Measurements from ENCODE around the gene TMEM60. TPM values are rescaled to one million over a fixed set of nuclear protein-coding genes. Genes with fewer than 3 reads are reported as not detected.

The TMEM60 gene
- total RNA-seq, 3 donors from 2014 or later (not counting 1 experiment from before 2014, with no cell fraction given), result 3.4 to 5.2 (median 3.9) TPM

DNA sequence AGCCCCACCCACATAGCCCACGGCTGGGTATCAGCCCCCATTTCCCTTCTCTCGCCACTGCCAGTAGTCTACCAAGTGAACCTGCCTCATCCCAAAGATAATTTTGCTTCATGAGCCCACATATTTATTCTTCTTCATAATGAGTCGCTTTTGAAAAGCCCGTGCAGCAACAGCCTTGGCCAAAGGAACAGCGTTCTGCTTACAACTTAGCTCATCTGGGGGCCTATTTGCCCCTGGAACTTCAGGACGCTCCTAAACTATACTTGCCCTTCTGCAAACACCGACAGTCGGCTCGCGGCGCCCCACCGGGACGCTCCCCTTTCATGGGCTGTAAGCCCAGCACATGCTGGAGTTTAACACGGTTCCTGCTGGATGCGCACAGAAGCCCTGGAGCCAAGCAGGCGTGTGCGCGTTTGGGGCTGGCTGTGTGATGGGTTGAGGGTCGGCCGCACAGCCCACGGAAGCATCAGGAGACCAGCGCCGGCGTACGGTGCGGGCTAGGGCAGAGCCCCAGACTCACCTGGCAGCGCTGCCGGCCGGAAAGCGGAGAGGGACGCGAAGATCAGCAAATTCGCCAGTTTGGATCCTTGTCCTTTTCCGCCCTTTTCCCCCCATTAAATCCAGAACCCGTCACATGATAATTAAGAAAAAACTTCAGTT, 370 bp downstream of the TMEM60 start:
- no peaks in the 10 kb centered on the region for H3K36me3 ChIP-seq (ENCODE audit: control insufficient read depth, insufficient read depth, low read length)
- Mint-ChIP-seq H3K4me3 (peak overlapping the region; percentile 98), H3K27ac (peak overlapping the region; percentile 92 to 96), H3K9me3 (no peaks in the 10 kb centered on the region), H3K36me3 (no peaks in the 10 kb centered on the region), H3K4me1 (peaks cover 57 to 69% of the 10 kb centered on the region in 2 donors), H3K27me3 (ENCODE audit: low read depth in 2 of 2) (no peaks in the 10 kb centered on the region)
- intact Hi-C loops (cut with micrococcal nuclease), result loop anchor here (2.0 to 5.0 kb wide), 2 partner anchors 101 to 261 kb away; partner anchors contain the start of genes PTPN12 and RSBN1L
- no peaks in the 10 kb centered on the region for H3K9me3 ChIP-seq (ENCODE audit: control insufficient read depth, insufficient read depth, low read length)
- ATAC-seq (peak; percentile 30 to 43 (median 35)), DNase-seq (no peak)
- H3K27ac ChIP-seq (ENCODE audit: low read length), result peak overlapping the region; percentile 65
- peaks cover 16% of the 10 kb centered on the region for H3K4me1 ChIP-seq (ENCODE audit: control insufficient read depth, insufficient read depth, low read length)
- no peaks in the 10 kb centered on the region for H3K27me3 ChIP-seq (ENCODE audit: control insufficient read depth, insufficient read depth, low read length)
- WGBS (ENCODE audit: insufficient coverage), result 0% methylated on average over 35 of the region's 35 CpGs
- peak overlapping the region; percentile 88 for H3K4me3 ChIP-seq (ENCODE audit: low read length)
- TF ChIP-seq, protein P1, sequence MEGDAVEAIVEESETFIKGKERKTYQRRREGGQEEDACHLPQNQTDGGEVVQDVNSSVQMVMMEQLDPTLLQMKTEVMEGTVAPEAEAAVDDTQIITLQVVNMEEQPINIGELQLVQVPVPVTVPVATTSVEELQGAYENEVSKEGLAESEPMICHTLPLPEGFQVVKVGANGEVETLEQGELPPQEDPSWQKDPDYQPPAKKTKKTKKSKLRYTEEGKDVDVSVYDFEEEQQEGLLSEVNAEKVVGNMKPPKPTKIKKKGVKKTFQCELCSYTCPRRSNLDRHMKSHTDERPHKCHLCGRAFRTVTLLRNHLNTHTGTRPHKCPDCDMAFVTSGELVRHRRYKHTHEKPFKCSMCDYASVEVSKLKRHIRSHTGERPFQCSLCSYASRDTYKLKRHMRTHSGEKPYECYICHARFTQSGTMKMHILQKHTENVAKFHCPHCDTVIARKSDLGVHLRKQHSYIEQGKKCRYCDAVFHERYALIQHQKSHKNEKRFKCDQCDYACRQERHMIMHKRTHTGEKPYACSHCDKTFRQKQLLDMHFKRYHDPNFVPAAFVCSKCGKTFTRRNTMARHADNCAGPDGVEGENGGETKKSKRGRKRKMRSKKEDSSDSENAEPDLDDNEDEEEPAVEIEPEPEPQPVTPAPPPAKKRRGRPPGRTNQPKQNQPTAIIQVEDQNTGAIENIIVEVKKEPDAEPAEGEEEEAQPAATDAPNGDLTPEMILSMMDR (IDR thresholded peaks at IDR 0.05), result no peak

- TF ChIP-seq, protein P1 (IDR thresholded peaks at IDR 0.05), result no peak
- intact Hi-C loops (cut with micrococcal nuclease), result loop anchor here (5.0 kb wide), 1 partner anchor 260 kb away; the partner anchor contains the start of gene PTPN12
- peak overlapping the region; percentile 98 for H3K4me3 Mint-ChIP-seq
- DNase-seq (no peak), ATAC-seq (no peak)
- peak overlapping the region; percentile 92 to 96 for H3K27ac Mint-ChIP-seq
- peaks cover 51 to 60% of the 10 kb centered on the region in 2 donors for H3K4me1 Mint-ChIP-seq
- H3K27me3 ChIP-seq (ENCODE audit: control insufficient read depth, insufficient read depth, low read length), result no peaks in the 10 kb centered on the region
- H3K36me3 Mint-ChIP-seq, result no peaks in the 10 kb centered on the region
- H3K27me3 Mint-ChIP-seq (ENCODE audit: low read depth in 2 of 2), result no peaks in the 10 kb centered on the region
- no peaks in the 10 kb centered on the region for H3K9me3 Mint-ChIP-seq
- H3K27ac ChIP-seq (ENCODE audit: low read length), result no peak overlapping the region
- H3K4me3 ChIP-seq (ENCODE audit: low read length), result no peak overlapping the region
- no peaks in the 10 kb centered on the region for H3K36me3 ChIP-seq (ENCODE audit: control insufficient read depth, insufficient read depth, low read length)
- WGBS (ENCODE audit: insufficient coverage), result 83% methylated on average over 5 of the region's 5 CpGs
- H3K4me1 ChIP-seq (ENCODE audit: control insufficient read depth, insufficient read depth, low read length), result peaks cover 13% of the 10 kb centered on the region
- H3K9me3 ChIP-seq (ENCODE audit: control insufficient read depth, insufficient read depth, low read length), result no peaks in the 10 kb centered on the region
These were observed 1.3 kb downstream of the TMEM60 start for GRCh38 chr7:77796960-77797359.

- 100% methylated on average over 2 of the region's 3 CpGs for WGBS (ENCODE audit: insufficient coverage)
- no peak for DNase-seq
- Histone ChIP-seq H3K4me3 (ENCODE audit: low read length) (no peak overlapping the region), H3K4me1 (ENCODE audit: control insufficient read depth, insufficient read depth, low read length) (peaks cover 13% of the 10 kb centered on the region), H3K9me3 (ENCODE audit: control insufficient read depth, insufficient read depth, low read length) (no peaks in the 10 kb centered on the region), H3K36me3 (ENCODE audit: control insufficient read depth, insufficient read depth, low read length) (no peaks in the 10 kb centered on the region), H3K27me3 (ENCODE audit: control insufficient read depth, insufficient read depth, low read length) (no peaks in the 10 kb centered on the region), H3K27ac (ENCODE audit: low read length) (no peak overlapping the region)
- H3K36me3 Mint-ChIP-seq, result no peaks in the 10 kb centered on the region
- peaks cover 51 to 57% of the 10 kb centered on the region in 2 donors for H3K4me1 Mint-ChIP-seq
- peak overlapping the region; percentile 51 for H3K4me3 Mint-ChIP-seq
- H3K9me3 Mint-ChIP-seq, result no peaks in the 10 kb centered on the region
- peak overlapping the region; percentile 5 to 17 for H3K27ac Mint-ChIP-seq
- TF ChIP-seq, protein P1 (IDR thresholded peaks at IDR 0.05), result no peak
- intact Hi-C loops (cut with micrococcal nuclease), result loop anchor here (5.0 kb wide), 1 partner anchor 259 kb away; the partner anchor contains the start of gene PTPN12
- no peaks in the 10 kb centered on the region for H3K27me3 Mint-ChIP-seq (ENCODE audit: low read depth in 2 of 2)
- no peak for ATAC-seq
These were observed 2.1 kb downstream of the TMEM60 start for GRCh38 chr7:77796109-77796508.

Measured in natural killer cell (primary cell).